Smooth muscle cell of the brain vasculature (primary cell): Measurements from ENCODE around the gene IQGAP2.
"Not testable (repeated sequence)": the region's sequence is repeated elsewhere in the genome, so short reads cannot be mapped to it uniquely, and the experiment has no call there.

Experiments used
- DNase-seq: peaks from one replicate; pipeline ENCODE4 v3.0.0-alpha.2; 2012; ENCODE audit warnings: low read depth, low spot score

IQGAP2 gene

GRCh38 chr5:76716456-76717157 lies 313.5 kb downstream of the IQGAP2 start:
- DNase-seq, result no peak

DNA sequence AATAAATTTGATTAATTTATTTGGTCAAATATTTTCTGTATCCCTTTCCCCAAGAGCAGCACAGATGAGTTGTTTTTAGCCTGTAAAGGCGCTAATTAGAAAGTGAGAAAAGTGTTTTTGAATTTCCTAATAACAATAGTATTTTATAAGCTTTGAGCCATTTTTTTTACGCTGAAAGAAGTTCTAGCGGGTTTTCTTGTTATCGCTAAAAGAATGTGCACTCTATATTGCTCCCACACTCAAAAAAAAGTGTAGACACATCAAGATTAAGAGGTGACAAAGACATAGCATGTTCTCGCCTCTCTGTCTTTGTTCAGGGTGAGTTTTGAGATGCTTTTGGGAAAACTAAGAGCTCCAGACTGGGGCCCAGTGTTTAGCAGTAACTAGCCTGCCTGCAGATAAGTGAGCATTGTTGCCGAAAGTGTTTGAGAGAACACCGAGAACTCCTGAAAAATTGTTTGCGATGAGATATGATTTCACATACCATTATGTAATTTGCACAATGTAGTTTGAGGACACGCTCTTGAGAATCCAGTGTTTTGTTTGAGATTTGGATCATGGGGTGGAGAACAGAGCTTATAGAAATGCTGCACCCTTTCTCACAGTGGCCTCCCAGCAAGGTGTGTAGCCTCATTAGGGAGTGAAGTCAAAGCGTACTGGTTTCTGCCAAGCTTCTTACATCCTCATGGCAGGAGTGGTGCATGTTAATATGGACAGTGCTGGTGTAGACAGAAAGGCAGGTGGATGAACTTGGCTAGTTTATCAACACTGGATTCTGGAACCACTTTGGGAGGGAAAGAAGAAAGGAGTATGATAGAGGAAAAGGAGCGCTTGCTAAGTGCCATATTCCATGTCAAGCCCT lies 314.4 kb downstream of the IQGAP2 start:
- DNase-seq, result no peak

DNA sequence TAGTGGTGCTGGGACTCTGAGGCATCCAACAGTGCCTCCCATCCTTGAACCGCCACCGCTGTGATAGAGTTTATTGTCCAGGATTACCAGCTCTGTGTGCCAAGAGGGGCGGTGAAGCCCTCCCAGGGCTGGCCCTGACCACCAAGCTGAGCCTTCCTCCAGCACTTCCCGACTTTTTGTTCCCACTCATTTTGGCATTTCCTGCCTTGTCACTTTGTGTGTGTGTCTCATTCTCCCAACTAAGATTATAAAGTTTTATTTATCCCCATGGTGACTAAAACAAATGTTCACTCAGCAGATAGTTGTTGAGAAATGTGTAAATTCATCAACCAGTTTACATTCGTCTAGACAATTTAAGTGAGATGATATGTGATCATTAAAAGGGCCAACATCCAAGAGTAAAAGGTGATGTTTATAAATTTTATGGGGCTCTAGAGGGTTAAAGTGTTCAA lies 315.3 kb downstream of the IQGAP2 start:
- DNase-seq, result no peak

GRCh38 chr5:76718880-76719279 lies 315.8 kb downstream of the IQGAP2 start:
- no peak for DNase-seq

- no peak for DNase-seq
These were observed 318.0 kb downstream of the IQGAP2 start for GRCh38 chr5:76720988-76721569.

- DNase-seq, result no peak
These were observed 320.2 kb downstream of the IQGAP2 start for GRCh38 chr5:76723266-76723665.

DNA sequence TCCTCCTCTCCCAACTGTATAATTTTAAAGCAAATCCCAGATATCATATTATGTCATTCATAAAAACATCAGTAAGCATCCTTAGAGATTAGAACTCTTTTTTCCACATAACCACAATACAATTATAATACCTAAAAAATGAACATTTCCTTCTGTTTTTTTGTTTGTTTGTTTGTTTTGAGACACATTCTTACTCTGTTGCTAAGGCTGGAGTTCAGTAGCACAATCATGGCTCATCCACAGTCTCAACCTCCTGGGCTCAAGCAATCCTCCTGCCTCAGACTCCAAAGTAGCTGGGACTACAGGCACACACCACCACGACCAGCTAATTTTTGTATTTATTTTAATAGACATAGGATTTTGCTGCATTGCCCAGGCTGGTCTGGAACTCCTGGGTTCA lies 320.8 kb downstream of the IQGAP2 start:
- no peak for DNase-seq

DNA sequence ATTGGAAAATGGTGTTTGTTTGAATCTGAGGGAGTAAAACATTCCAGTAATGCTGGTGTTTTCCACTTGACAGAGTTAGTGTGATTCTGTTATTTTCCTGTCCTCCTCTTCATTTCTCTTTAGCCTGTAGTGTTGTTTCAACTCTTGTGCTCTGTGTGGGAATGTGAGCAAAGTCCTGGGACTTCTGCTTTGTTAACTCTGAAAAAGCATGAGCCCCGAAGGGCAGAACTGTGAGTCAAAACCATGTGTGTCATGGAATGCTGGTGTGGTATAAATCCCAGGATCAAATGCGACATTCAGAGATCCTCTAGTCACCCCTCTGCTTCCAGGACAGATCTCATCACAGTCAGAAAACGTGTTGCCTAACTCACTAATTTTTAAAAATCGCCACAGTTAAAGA lies 321.8 kb downstream of the IQGAP2 start:
- DNase-seq, result no peak

- no peak for DNase-seq
These were observed 325.9 kb downstream of the IQGAP2 start for GRCh38 chr5:76728965-76729364.

DNA sequence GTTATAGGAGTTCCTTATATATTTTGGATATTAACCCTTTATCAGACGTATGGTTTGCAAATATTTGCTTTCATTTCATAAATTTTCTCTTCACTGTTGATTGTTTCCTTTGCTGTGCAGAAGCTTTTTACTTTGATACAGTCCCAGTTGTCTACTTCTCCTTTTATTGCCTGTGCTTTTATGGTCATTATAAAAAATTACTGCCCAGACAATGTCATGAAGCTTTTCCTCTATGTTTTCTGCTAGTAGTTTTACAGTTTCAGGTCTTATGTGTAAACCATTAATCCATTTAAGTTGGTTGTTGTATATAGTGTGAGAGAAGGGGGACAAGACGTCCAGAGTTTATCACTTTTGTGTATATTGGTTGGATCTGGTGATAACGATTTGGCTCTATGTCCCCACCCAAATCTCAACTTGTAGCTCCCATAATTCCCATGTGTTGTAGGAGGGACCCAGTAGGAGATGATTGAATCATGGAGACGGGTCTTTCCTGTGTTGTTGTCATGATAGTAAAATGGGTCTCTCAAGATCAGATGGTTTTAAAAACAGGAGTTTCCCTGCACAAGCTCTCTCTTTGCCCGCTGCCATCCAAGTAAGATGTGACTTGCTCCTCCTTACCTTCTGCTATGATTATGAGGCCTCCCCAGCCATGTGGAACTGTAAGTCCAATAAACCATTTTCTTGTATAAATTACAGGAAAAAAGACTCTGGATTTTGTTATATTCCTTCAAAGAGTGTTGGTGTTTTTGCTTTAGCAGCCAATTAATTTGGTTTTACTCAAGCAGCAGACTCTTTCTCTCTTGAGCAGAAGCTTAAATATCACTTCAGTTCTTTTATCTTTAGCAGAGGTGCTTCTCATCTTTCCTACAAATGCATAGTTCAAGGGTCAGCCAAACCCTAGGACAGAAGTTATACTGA lies 326.5 kb downstream of the IQGAP2 start:
- no peak for DNase-seq

DNA sequence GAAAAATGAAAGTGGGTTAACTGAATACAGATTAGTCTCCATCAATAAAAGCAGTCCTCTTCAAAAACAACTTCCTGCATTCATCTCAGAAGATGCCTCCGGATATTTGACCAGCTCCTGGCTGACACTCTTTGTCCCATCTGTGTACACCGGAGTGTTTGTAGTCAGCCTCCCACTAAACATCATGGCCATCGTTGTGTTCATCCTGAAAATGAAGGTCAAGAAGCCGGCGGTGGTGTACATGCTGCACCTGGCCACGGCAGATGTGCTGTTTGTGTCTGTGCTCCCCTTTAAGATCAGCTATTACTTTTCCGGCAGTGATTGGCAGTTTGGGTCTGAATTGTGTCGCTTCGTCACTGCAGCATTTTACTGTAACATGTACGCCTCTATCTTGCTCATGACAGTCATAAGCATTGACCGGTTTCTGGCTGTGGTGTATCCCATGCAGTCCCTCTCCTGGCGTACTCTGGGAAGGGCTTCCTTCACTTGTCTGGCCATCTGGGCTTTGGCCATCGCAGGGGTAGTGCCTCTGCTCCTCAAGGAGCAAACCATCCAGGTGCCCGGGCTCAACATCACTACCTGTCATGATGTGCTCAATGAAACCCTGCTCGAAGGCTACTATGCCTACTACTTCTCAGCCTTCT lies 329.4 kb downstream of the IQGAP2 start:
- no peak for DNase-seq

GRCh38 chr5:76733049-76733417 lies 329.9 kb downstream of the IQGAP2 start:
- no peak for DNase-seq

DNA sequence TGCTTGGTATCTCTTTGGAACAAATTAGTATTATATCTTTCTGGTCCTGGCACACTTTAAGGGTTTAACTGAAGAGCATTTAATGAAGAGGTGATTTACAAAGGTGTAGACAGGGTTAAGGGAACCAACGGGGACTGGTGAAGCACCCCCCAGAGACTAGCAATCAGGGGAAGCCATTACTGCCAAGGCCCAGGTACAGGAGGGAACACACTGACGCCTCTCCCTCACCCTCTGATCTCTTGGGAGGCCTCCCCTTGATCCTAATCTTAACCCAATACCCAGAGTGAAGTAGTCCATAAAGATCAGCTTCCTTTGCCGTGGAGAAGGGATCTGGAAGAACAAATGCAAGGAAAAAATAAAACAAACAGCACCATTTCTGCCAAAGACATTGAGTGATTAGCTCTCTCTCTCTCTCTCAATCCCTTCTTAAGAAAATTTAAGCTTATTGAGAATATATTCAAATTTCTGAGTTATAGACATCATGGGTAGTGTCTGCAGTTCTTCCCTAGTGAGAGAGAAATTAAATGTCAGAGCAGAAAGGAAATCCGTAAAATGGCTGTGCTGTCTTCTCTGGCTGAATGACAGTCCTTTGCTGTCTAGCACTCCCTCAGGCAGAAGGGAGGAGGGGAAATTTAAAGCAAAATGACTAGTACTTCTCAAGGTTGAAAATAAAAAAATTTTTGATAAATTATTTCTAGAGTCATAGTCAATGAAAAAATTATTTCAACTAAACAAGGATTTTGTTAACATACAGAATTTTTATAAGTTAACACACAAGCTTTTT lies 332.9 kb downstream of the IQGAP2 start:
- DNase-seq, result no peak

GRCh38 chr5:76736679-76737556 lies 333.8 kb downstream of the IQGAP2 start:
- no peak for DNase-seq

- no peak for DNase-seq
These were observed 334.8 kb downstream of the IQGAP2 start for GRCh38 chr5:76737846-76738245.

GRCh38 chr5:76741506-76741905 lies 338.4 kb downstream of the IQGAP2 start:
- not testable (repeated sequence) for DNase-seq

- no peak for DNase-seq
These were observed 339.5 kb downstream of the IQGAP2 start for GRCh38 chr5:76742583-76742982.

GRCh38 chr5:76744632-76745031 lies 341.5 kb downstream of the IQGAP2 start:
- DNase-seq, result no peak

- DNase-seq, result no peak
These were observed 342.6 kb downstream of the IQGAP2 start for GRCh38 chr5:76745670-76746069.
